BLaER1 (cell line): ENCODE data around the gene DLG2.

Experiments used
- H3K27ac ChIP-seq: shearing (Covaris generic); formaldehyde crosslinking; 2 replicates; pipeline ENCODE4 v1.8.1; 2022
- H3K27me3 ChIP-seq: shearing (Covaris generic); formaldehyde crosslinking; 2 replicates; pipeline ENCODE4 v1.8.1; 2022
- H3K36me3 ChIP-seq: shearing (Covaris generic); formaldehyde crosslinking; 2 replicates; pipeline ENCODE4 v1.8.1; 2022
- H3K4me1 ChIP-seq: shearing (Covaris generic); formaldehyde crosslinking; 2 replicates; pipeline ENCODE4 v1.8.1; 2022
- H3K4me2 ChIP-seq: shearing (Covaris generic); formaldehyde crosslinking; 2 replicates; pipeline ENCODE4 v1.8.1; 2022
- H3K4me3 ChIP-seq: shearing (Covaris generic); formaldehyde crosslinking; 2 replicates; pipeline ENCODE4 v1.8.1; 2022
- H3K9ac ChIP-seq: shearing (Covaris generic); formaldehyde crosslinking; 2 replicates; pipeline ENCODE4 v1.8.1; 2022
- H3K9me3 ChIP-seq: shearing (Covaris generic); formaldehyde crosslinking; 2 replicates; pipeline ENCODE4 v1.8.1; 2022
- H4K20me1 ChIP-seq: shearing (Covaris generic); formaldehyde crosslinking; 2 replicates; pipeline ENCODE4 v1.8.1; 2022
- Cebpa-rat ChIP-seq: shearing (Covaris generic); IDR thresholded peaks from 2 replicates; pipeline ENCODE4 v1.8.1; 2022

The DLG2 gene

GRCh38 chr11:84922212-84922805, 704.8 kb downstream of the DLG2 start:
- no peak overlapping the region for H3K9ac ChIP-seq

GRCh38 chr11:84914511-84914910, 712.6 kb downstream of the DLG2 start:
- Histone ChIP-seq H3K27me3 (no peaks in the 10 kb centered on the region), H3K9ac (no peak overlapping the region), H3K36me3 (no peaks in the 10 kb centered on the region), H3K4me1 (no peaks in the 10 kb centered on the region), H3K9me3 (no peaks in the 10 kb centered on the region), H3K4me3 (no peak overlapping the region), H3K27ac (no peak overlapping the region), H4K20me1 (no peaks in the 10 kb centered on the region), H3K4me2 (no peak overlapping the region)
- no peak for TF ChIP-seq Cebpa-rat

More at GRCh38 chr11:84922212-84922805, 704.8 kb downstream of the DLG2 start:
- H3K27me3 ChIP-seq: no peaks in the 10 kb centered on the region
- TF ChIP-seq Cebpa-rat: no peak
- H3K36me3 ChIP-seq: no peaks in the 10 kb centered on the region
- H3K4me1 ChIP-seq: no peaks in the 10 kb centered on the region
- H3K27ac ChIP-seq: no peak overlapping the region
- no peak overlapping the region for H3K4me2 ChIP-seq
- H3K9me3 ChIP-seq: no peaks in the 10 kb centered on the region
- no peaks in the 10 kb centered on the region for H4K20me1 ChIP-seq
- no peak overlapping the region for H3K4me3 ChIP-seq

GRCh38 chr11:84909740-84910139, 717.4 kb downstream of the DLG2 start:
- Histone ChIP-seq H3K4me2 (no peak overlapping the region), H3K4me1 (peaks cover 11% of the 10 kb centered on the region), H4K20me1 (no peaks in the 10 kb centered on the region), H3K27ac (no peak overlapping the region), H3K36me3 (no peaks in the 10 kb centered on the region), H3K9ac (no peak overlapping the region), H3K4me3 (no peak overlapping the region), H3K9me3 (no peaks in the 10 kb centered on the region), H3K27me3 (no peaks in the 10 kb centered on the region)
- TF ChIP-seq Cebpa-rat: no peak

GRCh38 chr11:84906995-84907394, 720.1 kb downstream of the DLG2 start:
- peaks cover 21% of the 10 kb centered on the region for H3K4me1 ChIP-seq
- TF ChIP-seq Cebpa-rat: no peak
- H3K36me3 ChIP-seq: no peaks in the 10 kb centered on the region
- H3K27ac ChIP-seq: no peak overlapping the region
- no peak overlapping the region for H3K4me2 ChIP-seq
- no peaks in the 10 kb centered on the region for H3K27me3 ChIP-seq
- H3K9ac ChIP-seq: no peak overlapping the region
- H4K20me1 ChIP-seq: no peaks in the 10 kb centered on the region
- H3K9me3 ChIP-seq: no peaks in the 10 kb centered on the region
- H3K4me3 ChIP-seq: no peak overlapping the region

GRCh38 chr11:84905411-84905810, 721.7 kb downstream of the DLG2 start:
- TF ChIP-seq Cebpa-rat: no peak
- Histone ChIP-seq H3K9ac (no peak overlapping the region), H3K4me1 (peaks cover 21% of the 10 kb centered on the region), H3K4me2 (peak overlapping the region; percentile 2; the same call in 1 of the 2 replicates), H3K27me3 (no peaks in the 10 kb centered on the region), H3K36me3 (no peaks in the 10 kb centered on the region), H3K9me3 (no peaks in the 10 kb centered on the region), H4K20me1 (no peaks in the 10 kb centered on the region), H3K4me3 (no peak overlapping the region), H3K27ac (no peak overlapping the region)

- TF ChIP-seq Cebpa-rat: no peak
- peak overlapping the region; percentile 18; the same call in 1 of the 2 replicates for H3K4me2 ChIP-seq
- no peaks in the 10 kb centered on the region for H4K20me1 ChIP-seq
- H3K4me3 ChIP-seq: no peak overlapping the region
- no peaks in the 10 kb centered on the region for H3K36me3 ChIP-seq
- no peak overlapping the region for H3K27ac ChIP-seq
- H3K27me3 ChIP-seq: no peaks in the 10 kb centered on the region
- no peak overlapping the region for H3K9ac ChIP-seq
- peaks cover 21% of the 10 kb centered on the region for H3K4me1 ChIP-seq
- H3K9me3 ChIP-seq: no peaks in the 10 kb centered on the region
Observed at GRCh38 chr11:84902445-84902844, 724.7 kb downstream of the DLG2 start.

GRCh38 chr11:84901991-84902390, 725.2 kb downstream of the DLG2 start:
- Histone ChIP-seq H3K36me3 (no peaks in the 10 kb centered on the region), H3K4me1 (peaks cover 21% of the 10 kb centered on the region), H3K27me3 (no peaks in the 10 kb centered on the region), H3K27ac (no peak overlapping the region), H3K4me2 (no peak overlapping the region), H4K20me1 (no peaks in the 10 kb centered on the region), H3K9me3 (no peaks in the 10 kb centered on the region), H3K4me3 (no peak overlapping the region), H3K9ac (no peak overlapping the region)
- TF ChIP-seq Cebpa-rat: no peak

GRCh38 chr11:84899740-84900139, 727.4 kb downstream of the DLG2 start:
- no peak overlapping the region for H3K9ac ChIP-seq
- no peak overlapping the region for H3K27ac ChIP-seq
- no peaks in the 10 kb centered on the region for H3K27me3 ChIP-seq
- H3K36me3 ChIP-seq: no peaks in the 10 kb centered on the region
- no peak overlapping the region for H3K4me2 ChIP-seq
- no peaks in the 10 kb centered on the region for H3K9me3 ChIP-seq
- no peaks in the 10 kb centered on the region for H4K20me1 ChIP-seq
- TF ChIP-seq Cebpa-rat: no peak
- peaks cover 10% of the 10 kb centered on the region for H3K4me1 ChIP-seq
- H3K4me3 ChIP-seq: no peak overlapping the region

- TF ChIP-seq Cebpa-rat: no peak
Observed at GRCh38 chr11:84899134-84899533, 728.0 kb downstream of the DLG2 start.

GRCh38 chr11:84894666-84895065, 732.5 kb downstream of the DLG2 start:
- Histone ChIP-seq H3K36me3 (no peaks in the 10 kb centered on the region), H3K9ac (no peak overlapping the region), H3K4me3 (no peak overlapping the region), H3K9me3 (no peaks in the 10 kb centered on the region), H4K20me1 (no peaks in the 10 kb centered on the region), H3K27me3 (no peaks in the 10 kb centered on the region), H3K27ac (no peak overlapping the region), H3K4me1 (no peaks in the 10 kb centered on the region), H3K4me2 (no peak overlapping the region)
- no peak for TF ChIP-seq Cebpa-rat

More at GRCh38 chr11:84899134-84899533, 728.0 kb downstream of the DLG2 start:
- no peak overlapping the region for H3K27ac ChIP-seq
- H3K4me1 ChIP-seq: peaks cover 9% of the 10 kb centered on the region
- no peaks in the 10 kb centered on the region for H3K27me3 ChIP-seq
- H4K20me1 ChIP-seq: no peaks in the 10 kb centered on the region
- H3K36me3 ChIP-seq: no peaks in the 10 kb centered on the region
- H3K4me3 ChIP-seq: no peak overlapping the region
- no peak overlapping the region for H3K9ac ChIP-seq
- no peaks in the 10 kb centered on the region for H3K9me3 ChIP-seq
- no peak overlapping the region for H3K4me2 ChIP-seq

- Histone ChIP-seq H3K27ac (no peak overlapping the region), H3K9ac (no peak overlapping the region), H3K9me3 (no peaks in the 10 kb centered on the region), H3K4me3 (no peak overlapping the region), H3K27me3 (no peaks in the 10 kb centered on the region), H3K4me2 (no peak overlapping the region), H3K4me1 (0 out of 2 replicates have a peak, but pooled peaks cover 9% of the 10 kb centered on the region), H3K36me3 (no peaks in the 10 kb centered on the region), H4K20me1 (no peaks in the 10 kb centered on the region)
- no peak for TF ChIP-seq Cebpa-rat
Observed at GRCh38 chr11:84890676-84891075, 736.5 kb downstream of the DLG2 start.
